ENCODE data around the gene DOK7.

DNA sequence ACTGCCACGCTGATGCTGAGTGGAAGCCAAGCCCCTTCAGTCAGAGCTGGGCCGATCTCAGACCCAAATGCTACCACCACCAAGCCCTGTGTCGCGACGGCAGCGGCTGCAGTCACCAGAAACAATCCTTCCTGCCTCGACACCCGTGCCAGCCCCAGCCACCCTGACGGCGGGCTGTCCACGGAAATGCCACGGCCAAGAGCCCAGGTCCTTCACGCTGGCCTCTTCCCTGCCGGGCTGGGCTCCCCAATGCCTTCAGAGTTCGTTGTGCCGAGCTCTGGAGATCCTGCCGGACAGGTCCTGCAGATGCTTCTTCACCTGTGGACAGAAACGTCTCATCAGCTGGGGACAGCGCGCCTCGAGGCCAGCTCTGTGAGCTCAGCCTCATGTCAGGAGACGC, 49.6 kb downstream of the DOK7 start:
- TF ChIP-seq, protein P1, sequence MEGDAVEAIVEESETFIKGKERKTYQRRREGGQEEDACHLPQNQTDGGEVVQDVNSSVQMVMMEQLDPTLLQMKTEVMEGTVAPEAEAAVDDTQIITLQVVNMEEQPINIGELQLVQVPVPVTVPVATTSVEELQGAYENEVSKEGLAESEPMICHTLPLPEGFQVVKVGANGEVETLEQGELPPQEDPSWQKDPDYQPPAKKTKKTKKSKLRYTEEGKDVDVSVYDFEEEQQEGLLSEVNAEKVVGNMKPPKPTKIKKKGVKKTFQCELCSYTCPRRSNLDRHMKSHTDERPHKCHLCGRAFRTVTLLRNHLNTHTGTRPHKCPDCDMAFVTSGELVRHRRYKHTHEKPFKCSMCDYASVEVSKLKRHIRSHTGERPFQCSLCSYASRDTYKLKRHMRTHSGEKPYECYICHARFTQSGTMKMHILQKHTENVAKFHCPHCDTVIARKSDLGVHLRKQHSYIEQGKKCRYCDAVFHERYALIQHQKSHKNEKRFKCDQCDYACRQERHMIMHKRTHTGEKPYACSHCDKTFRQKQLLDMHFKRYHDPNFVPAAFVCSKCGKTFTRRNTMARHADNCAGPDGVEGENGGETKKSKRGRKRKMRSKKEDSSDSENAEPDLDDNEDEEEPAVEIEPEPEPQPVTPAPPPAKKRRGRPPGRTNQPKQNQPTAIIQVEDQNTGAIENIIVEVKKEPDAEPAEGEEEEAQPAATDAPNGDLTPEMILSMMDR (conservative IDR thresholded peaks at IDR 0.05; ENCODE audit: low read depth, low read length): no peak
- TF ChIP-seq EZH2 (IDR thresholded peaks at IDR 0.05; ENCODE audit: borderline replicate concordance, low read depth, low read length, poor library complexity, severe bottlenecking): no peak

Data from A673 (cell line).